HG03159 (cell line): ENCODE results near the gene FTCD.

Experiments
- ATAC-seq: cut with Tn5 transposase; IDR thresholded peaks from one replicate; pipeline ENCODE4 v1.9.1; 2021; ENCODE audit warnings: mild to moderate bottlenecking, moderate library complexity; ENCODE audit not compliant: unreplicated experiment

Gene FTCD

GRCh38 chr21:46095083-46095719 is 60.2 kb downstream of the FTCD start:
- no peak for ATAC-seq

- ATAC-seq, result no peak
Measured at GRCh38 chr21:46094401-46095082, 60.8 kb downstream of the FTCD start.

GRCh38 chr21:46093668-46094400 is 61.5 kb downstream of the FTCD start:
- ATAC-seq, result no peak

- no peak for ATAC-seq
Measured at GRCh38 chr21:46092811-46093667, 62.3 kb downstream of the FTCD start.

- no peak for ATAC-seq
Measured at GRCh38 chr21:46092026-46092764, 63.2 kb downstream of the FTCD start.

- no peak for ATAC-seq
Measured at GRCh38 chr21:46091631-46092025, 63.8 kb downstream of the FTCD start.

- ATAC-seq, result no peak
Measured at GRCh38 chr21:46091118-46091517, 64.3 kb downstream of the FTCD start.

GRCh38 chr21:46089285-46089684 is 66.1 kb downstream of the FTCD start:
- ATAC-seq, result no peak

- no peak for ATAC-seq
Measured at GRCh38 chr21:46088189-46088588, 67.2 kb downstream of the FTCD start.

- no peak for ATAC-seq
Measured at GRCh38 chr21:46087641-46088040, 67.7 kb downstream of the FTCD start.
